H9 (cell line): ENCODE measurements around the gene B4GALNT2. TPM values are rescaled to one million over a fixed set of nuclear protein-coding genes. Genes with fewer than 3 reads are reported as not detected.

Source experiments
- DNase-seq: peaks from one replicate; pipeline ENCODE4 v3.0.0-alpha.2; 2017
- H2AFZ ChIP-seq: one replicate; pipeline ENCODE4 v1.6.1; 2013; ENCODE audit warnings: mild to moderate bottlenecking, low read length, control low read depth, moderate library complexity
- H2AK5ac ChIP-seq: 2 replicates; pipeline ENCODE4 v1.6.1; 2013; ENCODE audit warnings: low read length, control low read depth, mixed read lengths; ENCODE audit not compliant: insufficient read length
- H2BK120ac ChIP-seq: one replicate; pipeline ENCODE4 v1.6.1; 2013; ENCODE audit warnings: low read depth, mild to moderate bottlenecking, low read length, control low read depth, inconsistent platforms; ENCODE audit not compliant: poor library complexity, severe bottlenecking
- H2BK12ac ChIP-seq: 2 replicates; pipeline ENCODE4 v1.6.1; 2013; ENCODE audit warnings: low read length, control low read depth, mixed read lengths, low read depth; ENCODE audit not compliant: insufficient read length
- H2BK15ac ChIP-seq: 2 replicates; pipeline ENCODE4 v1.6.1; 2013; ENCODE audit warnings: low read depth, low read length, control low read depth
- H2BK20ac ChIP-seq: one replicate; pipeline ENCODE4 v1.6.1; 2013; ENCODE audit warnings: low read depth, mild to moderate bottlenecking, low read length, control low read depth, inconsistent platforms; ENCODE audit not compliant: poor library complexity, severe bottlenecking
- H2BK5ac ChIP-seq: 2 replicates; pipeline ENCODE4 v1.6.1; 2013; ENCODE audit warnings: low read length, control low read depth, mixed read lengths; ENCODE audit not compliant: insufficient read length
- H3K14ac ChIP-seq: 2 replicates; pipeline ENCODE4 v1.6.1; 2013; ENCODE audit warnings: low read length, control low read depth; ENCODE audit not compliant: insufficient read depth
- H3K18ac ChIP-seq: 2 replicates; pipeline ENCODE4 v1.6.1; 2013; ENCODE audit warnings: low read depth, mild to moderate bottlenecking, mixed read lengths, low read length, control low read depth; ENCODE audit not compliant: insufficient read length
- H3K23ac ChIP-seq: 2 replicates; pipeline ENCODE4 v1.6.1; 2013; ENCODE audit warnings: low read length, control low read depth, mixed read lengths, low read depth; ENCODE audit not compliant: insufficient read length
- H3K23me2 ChIP-seq: 2 replicates; pipeline ENCODE4 v1.6.1; 2013; ENCODE audit warnings: low read depth, mild to moderate bottlenecking, mixed read lengths, low read length, control low read depth; ENCODE audit not compliant: insufficient read length, poor library complexity, severe bottlenecking
- H3K27ac ChIP-seq: 2 replicates; pipeline ENCODE4 v1.5.1; 2013; ENCODE audit warnings: low read length, control low read depth, mixed read lengths, low read depth; ENCODE audit not compliant: insufficient read length
- H3K27me3 ChIP-seq: 2 replicates; pipeline ENCODE4 v1.6.1; 2013; ENCODE audit warnings: low read length, control low read depth, inconsistent platforms; ENCODE audit not compliant: insufficient read depth
- H3K4ac ChIP-seq: 2 replicates; pipeline ENCODE4 v1.6.1; 2013; ENCODE audit warnings: low read depth, mild to moderate bottlenecking, control low read depth, inconsistent platforms, low read length, moderate library complexity
- H3K4me1 ChIP-seq: 2 replicates; pipeline ENCODE4 v1.6.1; 2013; ENCODE audit warnings: low read length, control low read depth, inconsistent platforms; ENCODE audit not compliant: insufficient read depth
- H3K4me2 ChIP-seq: 2 replicates; pipeline ENCODE4 v1.6.1; 2013; ENCODE audit warnings: low read length, control low read depth, mixed read lengths; ENCODE audit not compliant: insufficient read length, insufficient read depth
- H3K56ac ChIP-seq: 2 replicates; pipeline ENCODE4 v1.6.1; 2013; ENCODE audit warnings: low read depth, mild to moderate bottlenecking, mixed read lengths, low read length, control low read depth; ENCODE audit not compliant: insufficient read length
- H3K79me1 ChIP-seq: 2 replicates; pipeline ENCODE4 v1.6.1; 2013; ENCODE audit warnings: low read depth, mild to moderate bottlenecking, moderate library complexity, low read length, control low read depth, inconsistent platforms; ENCODE audit not compliant: insufficient read depth, poor library complexity, severe bottlenecking
- H3K79me2 ChIP-seq: 2 replicates; pipeline ENCODE4 v1.6.1; 2013; ENCODE audit warnings: low read length, control low read depth, inconsistent platforms; ENCODE audit not compliant: insufficient read depth
- H3K9ac ChIP-seq: 2 replicates; pipeline ENCODE4 v1.6.1; 2013; ENCODE audit warnings: low read length, control low read depth, mixed read lengths; ENCODE audit not compliant: insufficient read length; ENCODE audit errors: extremely low read depth
- H3K9me3 ChIP-seq: one replicate; pipeline ENCODE4 v1.6.1; 2013; ENCODE audit warnings: low read depth, low read length, inconsistent platforms; ENCODE audit not compliant: control insufficient read depth
- H3T11ph ChIP-seq: one replicate; pipeline ENCODE4 v1.6.1; 2013; ENCODE audit warnings: mild to moderate bottlenecking, low read length, control low read depth, inconsistent platforms
- H4K20me1 ChIP-seq: one replicate; pipeline ENCODE4 v1.6.1; 2013; ENCODE audit not compliant: control insufficient read depth, insufficient read length, insufficient read depth
- H4K5ac ChIP-seq: 2 replicates; pipeline ENCODE4 v1.6.1; 2013; ENCODE audit warnings: low read depth, mild to moderate bottlenecking, mixed read lengths, low read length, control low read depth; ENCODE audit not compliant: insufficient read length
- H4K8ac ChIP-seq: replicated peaks from 2 replicates; pipeline ENCODE4 v1.6.1; 2013; ENCODE audit warnings: low read length, control low read depth, mixed read lengths, low read depth; ENCODE audit not compliant: insufficient read length
- H4K91ac ChIP-seq: 2 replicates; pipeline ENCODE4 v1.6.1; 2013; ENCODE audit warnings: low read depth, mild to moderate bottlenecking, moderate library complexity, mixed read lengths, low read length, control low read depth; ENCODE audit not compliant: insufficient read length
- H3K27ac Mint-ChIP-seq, 3 experiments: 2 replicates in 2 of 3; 3 replicates in 1 of 3; pipeline ENCODE4 v1.8.0; 2020 to 2021; ENCODE audit warnings: mixed read lengths in 3 of 3, mild to moderate bottlenecking in 1 of 3, moderate library complexity in 1 of 3
- H3K27me3 Mint-ChIP-seq: 2 replicates; pipeline ENCODE4 v1.8.0; 2021; ENCODE audit warnings: low read depth, mild to moderate bottlenecking, moderate library complexity, mixed read lengths
- H3K36me3 Mint-ChIP-seq, 3 experiments: 2 replicates in 2 of 3; 3 replicates in 1 of 3; pipeline ENCODE4 v1.8.0; 2020 to 2021; ENCODE audit warnings: low read depth in 3 of 3, mixed read lengths in 3 of 3; ENCODE audit not compliant: insufficient read depth in 1 of 3
- H3K4me1 Mint-ChIP-seq, 2 experiments: 2 replicates each; pipeline ENCODE4 v1.8.0; 2020; ENCODE audit warnings: mixed read lengths in 2 of 2
- H3K4me3 Mint-ChIP-seq, 2 experiments: 2 replicates in 1 of 2; 3 replicates in 1 of 2; pipeline ENCODE4 v1.8.0; 2020 to 2021; ENCODE audit warnings: mild to moderate bottlenecking in 2 of 2, mixed read lengths in 2 of 2, moderate library complexity in 1 of 2
- H3K9me3 Mint-ChIP-seq, 2 experiments: 2 replicates in 1 of 2; 3 replicates in 1 of 2; pipeline ENCODE4 v1.8.0; 2020; ENCODE audit warnings: mild to moderate bottlenecking in 2 of 2, mixed read lengths in 2 of 2, moderate library complexity in 1 of 2
- CTCF ChIP-seq: fragments of 200-600 bp; sonication (generic); conservative IDR thresholded peaks from 3 replicates; pipeline ENCODE4 v1.8.0; 2021; ENCODE audit warnings: antibody characterized with exemption, mild to moderate bottlenecking
- WGBS: extraction: QIAGEN DNeasy Blood & Tissue Kit; methylation state at CpG from one replicate; pipeline ENCODE4 v1.1.7; 2013; ENCODE audit warnings: missing lambda C conversion rate, low lambda C conversion rate, mixed read lengths; ENCODE audit not compliant: insufficient read length; ENCODE audit errors: extremely low coverage; 5-methylcytosine and 5-hydroxymethylcytosine counted together
- total RNA-seq: library from RNA; stranded (reverse); gene quantifications from 2 replicates; pipeline ENCODE4 v1.2.1, GENCODE V29; 2021

B4GALNT2 gene
- total RNA-seq, 1 experiment from 2014 or later = not detected

- no peak overlapping the region for H2BK120ac ChIP-seq
- TF ChIP-seq CTCF = no peak
- no peak for DNase-seq
- no peak overlapping the region for H2BK5ac ChIP-seq
- H2BK15ac ChIP-seq = no peak overlapping the region
- no peak overlapping the region for H4K8ac ChIP-seq
- H3K18ac ChIP-seq = no peak overlapping the region
- no peak overlapping the region for H2BK20ac ChIP-seq
- no peak overlapping the region for H2BK12ac ChIP-seq
- H3K23ac ChIP-seq = no peak overlapping the region
- Mint-ChIP-seq H3K9me3 (no peaks in the 10 kb centered on the region), H3K4me1 (peaks cover 0 to 3% of the 10 kb centered on the region in 2 experiments; a peak in 1 of 4 replicates), H3K4me3 (no peak overlapping the region), H3K27ac (no peak overlapping the region), H3K27me3 (peaks cover 28% of the 10 kb centered on the region), H3K36me3 (no peaks in the 10 kb centered on the region)
- WGBS = no CpG with 5 or more reads among the region's 8 CpGs
- no peak overlapping the region for H3K4me2 ChIP-seq
- H4K20me1 ChIP-seq = no peaks in the 10 kb centered on the region
- H3K27ac ChIP-seq = no peak overlapping the region
- H2AFZ ChIP-seq = no peak overlapping the region
- no peak overlapping the region for H3K4ac ChIP-seq
- no peaks in the 10 kb centered on the region for H3K4me1 ChIP-seq
- no peaks in the 10 kb centered on the region for H3K9me3 ChIP-seq
- H3K56ac ChIP-seq = no peak overlapping the region
- H3K27me3 ChIP-seq = no peaks in the 10 kb centered on the region; the same call in 1 of the 2 replicates
- H3K9ac ChIP-seq = no peak overlapping the region
- no peak overlapping the region for H3K14ac ChIP-seq
- no peak overlapping the region for H4K5ac ChIP-seq
- H3K79me1 ChIP-seq = no peaks in the 10 kb centered on the region
- no peak overlapping the region for H2AK5ac ChIP-seq
- H3K23me2 ChIP-seq = no peaks in the 10 kb centered on the region
- H3K79me2 ChIP-seq = no peaks in the 10 kb centered on the region
- no peak overlapping the region for H4K91ac ChIP-seq
- H3T11ph ChIP-seq = no peak overlapping the region
These were observed 68.9 kb downstream of the B4GALNT2 start for GRCh38 chr17:49201481-49201927.
